ENCODE data around the gene FAM209B.

DNA sequence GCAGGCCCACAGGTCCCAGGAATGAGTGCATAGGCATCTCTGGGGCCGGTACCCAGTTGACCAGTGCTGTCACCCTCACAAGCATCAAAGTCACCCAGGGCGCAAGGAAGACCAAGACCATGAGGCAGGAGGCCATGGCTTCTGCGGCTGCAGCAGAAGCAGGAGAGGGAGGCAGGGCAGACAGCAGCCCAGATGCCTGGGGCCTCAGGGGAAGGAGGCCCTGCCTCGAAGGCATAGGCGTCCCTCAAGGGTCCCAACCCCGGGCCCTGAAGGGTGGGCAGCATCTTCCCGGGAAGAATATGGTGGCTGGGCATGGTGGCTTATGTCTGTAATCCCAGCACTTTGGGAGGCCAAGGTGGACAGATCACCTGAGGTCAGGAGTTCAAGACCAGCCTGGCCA lies 5.5 kb upstream of the FAM209B start:
- TF ChIP-seq, protein P1, sequence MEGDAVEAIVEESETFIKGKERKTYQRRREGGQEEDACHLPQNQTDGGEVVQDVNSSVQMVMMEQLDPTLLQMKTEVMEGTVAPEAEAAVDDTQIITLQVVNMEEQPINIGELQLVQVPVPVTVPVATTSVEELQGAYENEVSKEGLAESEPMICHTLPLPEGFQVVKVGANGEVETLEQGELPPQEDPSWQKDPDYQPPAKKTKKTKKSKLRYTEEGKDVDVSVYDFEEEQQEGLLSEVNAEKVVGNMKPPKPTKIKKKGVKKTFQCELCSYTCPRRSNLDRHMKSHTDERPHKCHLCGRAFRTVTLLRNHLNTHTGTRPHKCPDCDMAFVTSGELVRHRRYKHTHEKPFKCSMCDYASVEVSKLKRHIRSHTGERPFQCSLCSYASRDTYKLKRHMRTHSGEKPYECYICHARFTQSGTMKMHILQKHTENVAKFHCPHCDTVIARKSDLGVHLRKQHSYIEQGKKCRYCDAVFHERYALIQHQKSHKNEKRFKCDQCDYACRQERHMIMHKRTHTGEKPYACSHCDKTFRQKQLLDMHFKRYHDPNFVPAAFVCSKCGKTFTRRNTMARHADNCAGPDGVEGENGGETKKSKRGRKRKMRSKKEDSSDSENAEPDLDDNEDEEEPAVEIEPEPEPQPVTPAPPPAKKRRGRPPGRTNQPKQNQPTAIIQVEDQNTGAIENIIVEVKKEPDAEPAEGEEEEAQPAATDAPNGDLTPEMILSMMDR (IDR thresholded peaks at IDR 0.05) = no peak
- no peak for TF ChIP-seq POLR2AphosphoS5 (IDR thresholded peaks at IDR 0.05)

Data from upper lobe of left lung (tissue), 4 donors.